ENCODE measurements around the gene TFDP1. TPM values are rescaled to one million over a fixed set of nuclear protein-coding genes. Genes with fewer than 3 reads are reported as not detected.

TFDP1 gene
- total RNA-seq, 5 donors from 2014 or later (not counting 1 experiment from before 2014, with no cell fraction given) = 25.8 to 38.3 (median 34.1) TPM

DNA sequence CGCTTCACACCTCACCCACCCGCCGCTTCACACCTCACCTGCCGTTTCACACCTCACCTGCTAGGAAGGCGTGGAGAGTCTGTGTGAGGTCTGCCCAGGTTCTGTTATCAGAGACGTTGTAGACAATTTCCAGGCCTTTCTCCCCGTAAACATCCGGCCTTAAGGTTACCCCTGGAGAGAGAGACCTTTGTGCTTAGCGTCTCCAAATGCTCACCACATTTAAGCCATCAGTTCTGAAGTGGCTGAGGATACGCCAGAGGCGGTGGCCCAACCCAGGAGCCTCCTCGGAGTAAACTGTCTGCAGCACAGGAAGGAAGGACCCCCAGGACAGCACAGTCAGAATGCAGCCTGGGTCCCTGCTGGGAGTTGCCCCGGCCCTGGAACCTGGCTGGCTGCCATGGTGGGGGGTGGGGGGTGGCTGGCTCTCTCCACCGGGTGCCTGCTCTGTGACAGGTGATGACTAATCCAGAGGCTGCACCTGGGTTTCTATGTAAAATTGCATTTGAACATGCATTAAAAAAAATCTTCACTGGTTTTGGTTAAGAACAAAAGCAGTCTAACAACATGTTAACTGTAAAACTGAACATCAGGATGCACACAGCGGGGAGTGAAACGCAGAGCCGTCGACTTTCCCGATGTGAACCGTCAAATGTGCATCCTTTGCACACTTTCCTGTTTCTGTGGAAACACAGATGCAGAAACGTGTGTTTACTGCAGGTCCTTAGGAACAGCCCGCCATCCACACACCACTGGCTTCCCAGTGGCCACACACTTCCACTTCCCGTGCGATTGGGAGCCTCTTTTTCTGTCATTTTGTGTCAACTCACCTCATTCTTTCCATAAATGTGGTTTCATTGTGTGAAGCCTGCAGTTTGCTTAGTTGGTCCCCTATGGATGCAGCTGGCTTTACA, 69.0 kb downstream of the TFDP1 start:
- H3K9me3 ChIP-seq = no peaks in the 10 kb centered on the region
- Mint-ChIP-seq H3K27ac (peak overlapping the region in 1 of 2 donors; percentile 48), H3K36me3 (no peaks in the 10 kb centered on the region), H3K9me3 (no peaks in the 10 kb centered on the region), H3K4me3 (no peak overlapping the region), H3K4me1 (peaks cover 0 to 6% (median 6%) of the 10 kb centered on the region in 3 donors), H3K27me3 (no peaks in the 10 kb centered on the region)
- H3K27me3 ChIP-seq (replicated peaks in 1 of 2; ENCODE audit: control insufficient read depth in 2 of 2, extremely low read depth in 1 of 2, insufficient read depth in 2 of 2, low read length in 1 of 2) = peaks cover 0 to 14% of the 10 kb centered on the region in 2 experiments
- CTCF ChIA-PET = no interaction called here
- no peak overlapping the region for H3K4me3 ChIP-seq (ENCODE audit: control insufficient read depth in 1 of 2, extremely low read depth in 1 of 2, low read length in 1 of 2)
- ATAC-seq (replicated peaks in 1 of 4) (peak; percentile 19 to 48 (median 39)), DNase-seq (peak in 5 of 35 experiments; percentile 9 to 25 (median 15))
- H3K27ac ChIP-seq (ENCODE audit: low read length) = peak overlapping the region; percentile 34
- peaks cover 0 to 26% of the 10 kb centered on the region in 2 experiments for H3K4me1 ChIP-seq (ENCODE audit: control insufficient read depth in 1 of 2, extremely low read depth in 1 of 2, insufficient read depth in 2 of 2, low read length in 2 of 2)
- POLR2A ChIA-PET = no interaction called here
- no peaks in the 10 kb centered on the region for H3K36me3 ChIP-seq (ENCODE audit: control insufficient read depth in 2 of 2, extremely low read depth in 1 of 2, insufficient read depth in 1 of 2, low read length in 1 of 2)
- WGBS (ENCODE audit: insufficient coverage) = 49% methylated on average over 16 of the region's 24 CpGs

DNA sequence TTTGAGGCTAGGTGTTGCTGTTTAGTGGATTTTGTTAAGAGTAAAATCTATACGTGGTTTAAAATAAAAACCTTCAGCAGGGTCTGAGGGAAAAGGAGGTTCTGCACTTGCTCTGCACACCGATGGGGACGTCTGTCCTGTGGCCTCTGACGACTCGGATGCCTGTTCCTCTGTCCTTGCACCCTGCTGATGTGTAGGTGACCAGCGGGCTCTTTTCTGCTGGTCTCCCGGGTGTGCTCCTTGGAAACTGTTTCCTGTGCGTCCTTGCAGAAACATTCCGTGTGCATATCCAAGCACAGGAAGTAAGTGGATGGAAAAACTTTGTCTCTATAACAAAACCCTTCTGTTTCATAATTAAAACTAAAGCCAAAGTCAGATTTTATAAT, 69.6 kb downstream of the TFDP1 start:
- ATAC-seq (replicated peaks in 1 of 4) (no peak), DNase-seq (peak in 1 of 35 experiments; percentile 7)
- H3K27me3 Mint-ChIP-seq = no peaks in the 10 kb centered on the region
- H3K27ac Mint-ChIP-seq = no peak overlapping the region
- Histone ChIP-seq H3K27me3 (replicated peaks in 1 of 2; ENCODE audit: control insufficient read depth in 2 of 2, extremely low read depth in 1 of 2, insufficient read depth in 2 of 2, low read length in 1 of 2) (peaks cover 0 to 14% of the 10 kb centered on the region in 2 experiments), H3K27ac (ENCODE audit: low read length) (no peak overlapping the region), H3K4me3 (ENCODE audit: control insufficient read depth in 1 of 2, extremely low read depth in 1 of 2, low read length in 1 of 2) (no peak overlapping the region), H3K36me3 (ENCODE audit: control insufficient read depth in 2 of 2, extremely low read depth in 1 of 2, insufficient read depth in 1 of 2, low read length in 1 of 2) (no peaks in the 10 kb centered on the region), H3K4me1 (ENCODE audit: control insufficient read depth in 1 of 2, extremely low read depth in 1 of 2, insufficient read depth in 2 of 2, low read length in 2 of 2) (peaks cover 0 to 26% of the 10 kb centered on the region in 2 experiments), H3K9me3 (no peaks in the 10 kb centered on the region)
- WGBS (ENCODE audit: insufficient coverage) = 63% methylated on average over 5 of the region's 9 CpGs
- H3K36me3 Mint-ChIP-seq = no peaks in the 10 kb centered on the region
- H3K9me3 Mint-ChIP-seq = no peaks in the 10 kb centered on the region
- POLR2A ChIA-PET = no interaction called here
- H3K4me1 Mint-ChIP-seq = peaks cover 0 to 6% (median 6%) of the 10 kb centered on the region in 3 donors
- H3K4me3 Mint-ChIP-seq = no peak overlapping the region
- CTCF ChIA-PET = no interaction called here

DNA sequence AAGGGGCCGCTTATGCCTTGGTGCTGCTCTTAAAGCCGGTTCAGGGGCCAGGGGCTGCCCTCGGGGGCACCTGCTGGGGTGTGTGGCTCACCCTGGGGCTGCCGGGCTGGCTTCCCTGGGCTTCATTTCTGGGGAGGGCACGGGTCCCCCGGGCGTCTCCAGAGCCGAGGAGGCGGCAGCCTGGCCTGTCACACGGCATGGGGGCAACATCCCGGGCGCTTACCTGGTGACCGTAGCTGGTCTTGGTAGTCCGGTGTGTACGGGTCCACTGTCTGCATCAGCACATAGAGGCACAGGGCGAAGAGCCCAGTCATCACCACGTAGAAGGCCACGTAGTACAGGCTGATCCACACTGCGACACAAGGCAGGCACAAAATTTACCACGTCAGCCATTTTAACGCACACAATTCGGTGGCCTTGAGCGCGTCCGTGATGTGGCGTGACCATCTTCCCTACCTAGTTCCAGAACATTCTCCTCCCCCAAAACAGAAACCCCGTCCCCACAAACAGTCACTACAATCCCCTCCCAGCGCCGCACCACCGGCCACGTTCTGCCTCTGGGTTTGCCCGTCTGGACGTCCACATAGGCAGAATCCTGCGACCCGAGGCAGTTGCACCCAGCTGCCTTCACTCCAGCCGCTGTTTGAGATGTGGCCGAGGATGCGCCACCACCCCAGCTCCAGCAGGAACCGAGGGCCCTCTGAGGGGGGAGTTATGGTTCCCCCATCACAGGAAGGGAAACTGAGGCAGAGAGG, 70.2 kb downstream of the TFDP1 start:
- H3K27ac Mint-ChIP-seq = no peak overlapping the region
- 88% methylated on average over 33 of the region's 39 CpGs for WGBS (ENCODE audit: insufficient coverage)

DNA sequence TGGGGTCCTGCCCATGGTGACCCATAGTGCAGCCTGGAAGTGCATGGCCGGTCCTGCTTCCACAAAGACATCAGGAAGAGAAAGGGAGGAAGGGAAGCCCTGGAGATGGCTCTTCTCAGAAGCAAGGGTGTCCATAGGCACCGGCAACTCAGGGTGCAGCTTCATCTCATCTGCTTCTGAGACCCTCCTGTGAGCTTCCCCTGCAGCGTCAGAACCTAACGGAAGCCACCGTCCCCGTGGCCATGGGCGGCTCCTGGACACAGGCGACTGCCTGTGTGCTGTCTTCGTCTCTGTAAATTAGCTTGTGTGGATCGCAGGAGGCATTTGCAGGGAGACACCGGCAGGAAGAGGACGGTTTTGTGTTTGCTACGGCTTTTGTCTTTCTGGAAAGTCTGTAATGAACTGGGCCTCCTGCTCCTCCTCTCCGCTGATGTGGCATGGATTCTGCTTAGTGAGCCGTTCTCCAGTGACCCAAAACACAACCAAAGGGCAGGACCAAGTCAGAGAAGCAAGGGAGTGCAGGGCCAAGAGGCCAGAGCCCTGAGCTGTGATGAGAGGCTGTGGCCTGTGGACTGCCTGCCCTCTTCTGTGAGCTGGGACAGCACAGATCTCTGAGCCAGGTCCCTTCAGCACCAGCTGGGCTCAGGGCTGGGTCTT, 70.9 kb downstream of the TFDP1 start:
- no peak overlapping the region for H3K4me3 ChIP-seq (ENCODE audit: control insufficient read depth in 1 of 2, extremely low read depth in 1 of 2, low read length in 1 of 2)
- H3K4me3 Mint-ChIP-seq = no peak overlapping the region
- no peaks in the 10 kb centered on the region for H3K36me3 ChIP-seq (ENCODE audit: control insufficient read depth in 2 of 2, extremely low read depth in 1 of 2, insufficient read depth in 1 of 2, low read length in 1 of 2)
- H3K4me1 ChIP-seq (ENCODE audit: control insufficient read depth in 1 of 2, extremely low read depth in 1 of 2, insufficient read depth in 2 of 2, low read length in 2 of 2) = peaks cover 0 to 26% of the 10 kb centered on the region in 2 experiments
- peaks cover 0 to 6% (median 6%) of the 10 kb centered on the region in 3 donors for H3K4me1 Mint-ChIP-seq
- DNase-seq = peak in 1 of 35 experiments; percentile 3
- no peaks in the 10 kb centered on the region for H3K9me3 Mint-ChIP-seq
- H3K27ac Mint-ChIP-seq = no peak overlapping the region
- 90% methylated on average over 12 of the region's 15 CpGs for WGBS (ENCODE audit: insufficient coverage)
- POLR2A ChIA-PET = no interaction called here
- no peak for ATAC-seq (replicated peaks in 1 of 4)
- H3K36me3 Mint-ChIP-seq = no peaks in the 10 kb centered on the region
- H3K27me3 Mint-ChIP-seq = no peaks in the 10 kb centered on the region
- no peaks in the 10 kb centered on the region for H3K9me3 ChIP-seq
- no peak overlapping the region for H3K27ac ChIP-seq (ENCODE audit: low read length)
- H3K27me3 ChIP-seq (replicated peaks in 1 of 2; ENCODE audit: control insufficient read depth in 2 of 2, extremely low read depth in 1 of 2, insufficient read depth in 2 of 2, low read length in 1 of 2) = peaks cover 0 to 14% of the 10 kb centered on the region in 2 experiments
- CTCF ChIA-PET = no interaction called here

More for the DNA sequence above, 70.2 kb downstream of the TFDP1 start:
- Histone ChIP-seq H3K4me3 (ENCODE audit: control insufficient read depth in 1 of 2, extremely low read depth in 1 of 2, low read length in 1 of 2) (no peak overlapping the region), H3K27me3 (replicated peaks in 1 of 2; ENCODE audit: control insufficient read depth in 2 of 2, extremely low read depth in 1 of 2, insufficient read depth in 2 of 2, low read length in 1 of 2) (peaks cover 0 to 14% of the 10 kb centered on the region in 2 experiments), H3K9me3 (no peaks in the 10 kb centered on the region), H3K4me1 (ENCODE audit: control insufficient read depth in 1 of 2, extremely low read depth in 1 of 2, insufficient read depth in 2 of 2, low read length in 2 of 2) (peaks cover 0 to 26% of the 10 kb centered on the region in 2 experiments), H3K27ac (ENCODE audit: low read length) (no peak overlapping the region), H3K36me3 (ENCODE audit: control insufficient read depth in 2 of 2, extremely low read depth in 1 of 2, insufficient read depth in 1 of 2, low read length in 1 of 2) (no peaks in the 10 kb centered on the region)
- Mint-ChIP-seq H3K9me3 (no peaks in the 10 kb centered on the region), H3K4me3 (no peak overlapping the region), H3K4me1 (peaks cover 0 to 6% (median 6%) of the 10 kb centered on the region in 3 donors), H3K36me3 (no peaks in the 10 kb centered on the region), H3K27me3 (no peaks in the 10 kb centered on the region)
- ChIA-PET POLR2A (no interaction called here), CTCF (no interaction called here)
- ATAC-seq (replicated peaks in 1 of 4) (no peak), DNase-seq (peak in 2 of 35 experiments; percentile 9 to 21)

DNA sequence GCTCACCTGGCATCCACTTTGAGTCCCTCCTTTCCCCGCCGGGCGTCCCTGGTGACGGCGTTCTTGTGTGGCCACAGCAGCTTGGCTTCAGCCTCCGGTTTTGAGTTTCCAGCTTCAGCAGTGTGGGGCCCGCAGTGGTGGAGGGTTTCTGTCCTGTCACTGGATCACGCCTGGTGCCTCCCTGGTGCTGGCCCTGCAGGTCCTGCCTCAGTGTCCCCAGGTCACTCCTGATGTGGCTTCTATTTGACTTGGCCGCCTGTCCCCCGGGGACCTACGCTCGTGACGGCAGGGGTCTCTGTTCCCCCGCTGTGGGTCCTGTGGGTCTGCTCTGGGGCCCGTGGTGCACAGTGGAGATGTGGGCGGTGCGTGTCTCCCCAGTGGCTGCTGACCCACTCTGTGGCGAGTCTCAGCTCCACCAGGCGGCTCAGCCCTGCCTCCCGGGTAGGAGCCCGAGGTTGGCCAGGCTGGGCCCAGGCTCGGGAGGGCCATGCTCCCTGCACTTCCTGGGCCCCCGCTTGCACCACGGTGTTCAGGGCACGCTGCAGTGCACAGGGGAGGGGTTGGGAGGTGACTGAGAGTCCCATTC, 71.5 kb downstream of the TFDP1 start:
- Histone ChIP-seq H3K9me3 (no peaks in the 10 kb centered on the region), H3K27me3 (replicated peaks in 1 of 2; ENCODE audit: control insufficient read depth in 2 of 2, extremely low read depth in 1 of 2, insufficient read depth in 2 of 2, low read length in 1 of 2) (peaks cover 0 to 14% of the 10 kb centered on the region in 2 experiments), H3K4me1 (ENCODE audit: control insufficient read depth in 1 of 2, extremely low read depth in 1 of 2, insufficient read depth in 2 of 2, low read length in 2 of 2) (peaks cover 0 to 26% of the 10 kb centered on the region in 2 experiments), H3K27ac (ENCODE audit: low read length) (no peak overlapping the region), H3K4me3 (ENCODE audit: control insufficient read depth in 1 of 2, extremely low read depth in 1 of 2, low read length in 1 of 2) (no peak overlapping the region), H3K36me3 (ENCODE audit: control insufficient read depth in 2 of 2, extremely low read depth in 1 of 2, insufficient read depth in 1 of 2, low read length in 1 of 2) (no peaks in the 10 kb centered on the region)
- peaks cover 0 to 6% (median 6%) of the 10 kb centered on the region in 3 donors for H3K4me1 Mint-ChIP-seq
- DNase-seq (peak in 2 of 35 experiments; percentile 5 to 20), ATAC-seq (replicated peaks in 1 of 4) (no peak)
- peaks cover 5% of the 10 kb centered on the region in 3 donors for H3K9me3 Mint-ChIP-seq
- ChIA-PET CTCF (no interaction called here), POLR2A (no interaction called here)
- 89% methylated on average over 22 of the region's 25 CpGs for WGBS (ENCODE audit: insufficient coverage)
- no peak overlapping the region for H3K27ac Mint-ChIP-seq
- no peaks in the 10 kb centered on the region for H3K27me3 Mint-ChIP-seq
- H3K4me3 Mint-ChIP-seq = no peak overlapping the region
- no peaks in the 10 kb centered on the region for H3K36me3 Mint-ChIP-seq
